Measurements from ENCODE around the gene SPAG16.

The SPAG16 gene

GRCh38 chr2:213848631-213849030 is 564.4 kb downstream of the SPAG16 start:
- no peak overlapping the region for H3K4me3 ChIP-seq (ENCODE audit: low read depth, low read length)
- DNase-seq (ENCODE audit: low read depth), result no peak
- TF ChIP-seq, protein P1, sequence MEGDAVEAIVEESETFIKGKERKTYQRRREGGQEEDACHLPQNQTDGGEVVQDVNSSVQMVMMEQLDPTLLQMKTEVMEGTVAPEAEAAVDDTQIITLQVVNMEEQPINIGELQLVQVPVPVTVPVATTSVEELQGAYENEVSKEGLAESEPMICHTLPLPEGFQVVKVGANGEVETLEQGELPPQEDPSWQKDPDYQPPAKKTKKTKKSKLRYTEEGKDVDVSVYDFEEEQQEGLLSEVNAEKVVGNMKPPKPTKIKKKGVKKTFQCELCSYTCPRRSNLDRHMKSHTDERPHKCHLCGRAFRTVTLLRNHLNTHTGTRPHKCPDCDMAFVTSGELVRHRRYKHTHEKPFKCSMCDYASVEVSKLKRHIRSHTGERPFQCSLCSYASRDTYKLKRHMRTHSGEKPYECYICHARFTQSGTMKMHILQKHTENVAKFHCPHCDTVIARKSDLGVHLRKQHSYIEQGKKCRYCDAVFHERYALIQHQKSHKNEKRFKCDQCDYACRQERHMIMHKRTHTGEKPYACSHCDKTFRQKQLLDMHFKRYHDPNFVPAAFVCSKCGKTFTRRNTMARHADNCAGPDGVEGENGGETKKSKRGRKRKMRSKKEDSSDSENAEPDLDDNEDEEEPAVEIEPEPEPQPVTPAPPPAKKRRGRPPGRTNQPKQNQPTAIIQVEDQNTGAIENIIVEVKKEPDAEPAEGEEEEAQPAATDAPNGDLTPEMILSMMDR (IDR thresholded peaks at IDR 0.05; ENCODE audit: low read depth, low read length, missing control alignments), result no peak

- no peak overlapping the region for H3K4me3 ChIP-seq (ENCODE audit: low read depth, low read length)
- TF ChIP-seq, protein P1 (IDR thresholded peaks at IDR 0.05; ENCODE audit: low read depth, low read length, missing control alignments), result no peak
- DNase-seq (ENCODE audit: low read depth), result no peak
Measured at GRCh38 chr2:213861638-213862037, 577.4 kb downstream of the SPAG16 start.

- DNase-seq (ENCODE audit: low read depth), result no peak
- TF ChIP-seq, protein P1 (IDR thresholded peaks at IDR 0.05; ENCODE audit: low read depth, low read length, missing control alignments), result no peak
- no peak overlapping the region for H3K4me3 ChIP-seq (ENCODE audit: low read depth, low read length)
Measured at GRCh38 chr2:213862407-213863076, 578.3 kb downstream of the SPAG16 start.

DNA sequence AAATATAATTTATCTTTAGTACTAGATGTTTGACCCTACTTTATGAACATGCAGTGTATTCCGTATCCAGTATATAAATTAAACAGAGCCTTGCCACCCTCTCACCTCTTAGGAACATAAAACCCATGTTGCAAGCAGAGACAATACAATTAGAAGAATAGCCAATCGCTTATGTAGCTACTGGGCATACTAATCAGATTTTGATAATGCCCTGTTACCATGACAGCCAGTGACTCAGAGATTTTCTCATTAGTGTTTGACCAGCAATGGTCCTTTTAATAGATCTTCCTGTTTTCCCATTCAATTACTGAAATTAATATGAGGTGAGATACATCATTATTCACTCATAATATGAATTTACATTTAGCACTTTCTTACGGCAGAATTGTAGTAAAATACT is 579.3 kb downstream of the SPAG16 start:
- DNase-seq (ENCODE audit: low read depth), result no peak
- TF ChIP-seq, protein P1 (IDR thresholded peaks at IDR 0.05; ENCODE audit: low read depth, low read length, missing control alignments), result no peak
- H3K4me3 ChIP-seq (ENCODE audit: low read depth, low read length), result no peak overlapping the region

DNA sequence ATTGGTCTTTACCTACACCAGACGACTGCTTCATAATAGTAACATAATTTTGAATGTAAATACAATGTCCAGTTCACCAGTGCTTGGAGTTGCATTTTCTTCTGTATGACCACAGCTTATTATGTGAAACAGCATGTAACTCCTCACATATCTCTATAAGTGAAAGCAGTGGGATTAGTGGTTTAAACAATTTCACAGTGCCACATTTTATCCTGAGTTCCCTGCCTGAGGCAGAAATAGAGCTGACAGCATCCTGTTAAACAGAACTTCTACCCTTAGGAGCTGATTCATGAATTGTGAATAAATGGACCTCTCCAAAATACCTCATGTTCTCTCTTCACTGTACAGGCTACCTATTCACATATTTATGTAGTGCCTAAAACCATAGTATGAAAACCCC is 584.3 kb downstream of the SPAG16 start:
- DNase-seq (ENCODE audit: low read depth), result no peak
- no peak overlapping the region for H3K4me3 ChIP-seq (ENCODE audit: low read depth, low read length)
- TF ChIP-seq, protein P1 (IDR thresholded peaks at IDR 0.05; ENCODE audit: low read depth, low read length, missing control alignments), result no peak

- no peak for DNase-seq (ENCODE audit: low read depth)
- no peak overlapping the region for H3K4me3 ChIP-seq (ENCODE audit: low read depth, low read length)
- TF ChIP-seq, protein P1 (IDR thresholded peaks at IDR 0.05; ENCODE audit: low read depth, low read length, missing control alignments), result no peak
Measured at GRCh38 chr2:213885485-213885884, 601.2 kb downstream of the SPAG16 start.

GRCh38 chr2:213914510-213914909 is 630.2 kb downstream of the SPAG16 start:
- no peak overlapping the region for H3K4me3 ChIP-seq (ENCODE audit: low read depth, low read length)
- TF ChIP-seq, protein P1 (IDR thresholded peaks at IDR 0.05; ENCODE audit: low read depth, low read length, missing control alignments), result no peak
- no peak for DNase-seq (ENCODE audit: low read depth)
